Calu3 (cell line): ENCODE data around the gene USP15. TPM values are rescaled to one million over a fixed set of nuclear protein-coding genes. Genes with fewer than 3 reads are reported as not detected.
"Not testable (repeated sequence)": the region's sequence is repeated elsewhere in the genome, so short reads cannot be mapped to it uniquely, and the experiment has no call there.

ENCODE experiments used
- BruUV-seq: library from RNA; stranded (reverse); fragments of 400-500 nt; replicated peaks from 2 replicates; lab custom pipeline; 2021; lab: Mats Ljungman, UMichigan
- CTCF ChIA-PET: fragments of 300-600 bp; sonication (Branson Sonifier 250); formaldehyde crosslinking; loops from one replicate; lab custom pipeline; 2022; ENCODE audit warnings: antibody characterized with exemption; lab: Charles Lee
- DNase-seq: peaks from one replicate; pipeline ENCODE4 v3.0.0; 2022
- H3K27ac Mint-ChIP-seq: one replicate; pipeline ENCODE4 v1.8.0; 2022; ENCODE audit warnings: mixed read lengths; ENCODE audit not compliant: unreplicated experiment
- H3K27me3 Mint-ChIP-seq: one replicate; pipeline ENCODE4 v1.8.0; 2022; ENCODE audit warnings: mixed read lengths; ENCODE audit not compliant: unreplicated experiment
- H3K36me3 Mint-ChIP-seq: one replicate; pipeline ENCODE4 v1.8.0; 2022; ENCODE audit warnings: mild to moderate bottlenecking, moderate library complexity, mixed read lengths; ENCODE audit not compliant: insufficient read depth, unreplicated experiment
- H3K4me1 Mint-ChIP-seq: one replicate; pipeline ENCODE4 v1.8.0; 2022; ENCODE audit warnings: mild to moderate bottlenecking, low read depth, mixed read lengths; ENCODE audit not compliant: unreplicated experiment
- H3K4me3 Mint-ChIP-seq: one replicate; pipeline ENCODE4 v1.8.0; 2022; ENCODE audit warnings: mild to moderate bottlenecking, low read depth, moderate library complexity, mixed read lengths; ENCODE audit not compliant: unreplicated experiment
- H3K9me3 Mint-ChIP-seq: one replicate; pipeline ENCODE4 v1.8.0; 2022; ENCODE audit warnings: low read depth, mixed read lengths; ENCODE audit not compliant: unreplicated experiment
- CTCF ChIP-seq: fragments of 200-600 bp; IDR thresholded peaks from one replicate; pipeline ENCODE4 v1.8.0; 2022; ENCODE audit warnings: antibody characterized with exemption; ENCODE audit not compliant: unreplicated experiment
- intact Hi-C: fragments of 100-400 bp; cut with micrococcal nuclease; formaldehyde crosslinking; loops from one replicate; pipeline ENCODE4 v1.10.0; 2022; ENCODE audit not compliant: unreplicated experiment
- total RNA-seq: library from RNA; stranded (reverse); gene quantifications from 2 replicates; pipeline ENCODE4 v1.2.3, GENCODE V29; 2022

The USP15 gene
- total RNA-seq, 1 experiment from 2014 or later, result 66.1 TPM

- H3K27ac Mint-ChIP-seq, DNase-seq, CTCF ChIA-PET, H3K27me3 Mint-ChIP-seq, BruUV-seq, H3K4me1 Mint-ChIP-seq, intact Hi-C loops, H3K4me3 Mint-ChIP-seq: not testable (repeated sequence)
- H3K36me3 Mint-ChIP-seq, result peaks cover 18% of the 10 kb centered on the region
- H3K9me3 Mint-ChIP-seq, result peaks cover 11% of the 10 kb centered on the region
These were observed 83.3 kb downstream of the USP15 start for GRCh38 chr12:62343304-62344120.

GRCh38 chr12:62344731-62345556 is 84.7 kb downstream of the USP15 start:
- Mint-ChIP-seq H3K9me3 (peaks cover 11% of the 10 kb centered on the region), H3K36me3 (peaks cover 18% of the 10 kb centered on the region), H3K27ac (peak overlapping the region; percentile 23)
- H3K27me3 Mint-ChIP-seq, H3K4me3 Mint-ChIP-seq, CTCF ChIA-PET, intact Hi-C loops, H3K4me1 Mint-ChIP-seq, BruUV-seq, DNase-seq: not testable (repeated sequence)

GRCh38 chr12:62345667-62346066 is 85.5 kb downstream of the USP15 start:
- CTCF ChIA-PET, result no interaction called here
- no peak for DNase-seq
- Mint-ChIP-seq H3K4me3 (no peak overlapping the region), H3K4me1 (peaks cover 8% of the 10 kb centered on the region), H3K36me3 (peaks cover 21% of the 10 kb centered on the region), H3K27ac (peak overlapping the region; percentile 23), H3K27me3 (no peaks in the 10 kb centered on the region), H3K9me3 (peaks cover 7% of the 10 kb centered on the region)
- TF ChIP-seq CTCF, result no peak
- BruUV-seq, result no TSS peak
- intact Hi-C loops, result no loop called here

- Mint-ChIP-seq H3K36me3 (peaks cover 24% of the 10 kb centered on the region), H3K9me3 (peaks cover 5% of the 10 kb centered on the region), H3K4me1 (peaks cover 8% of the 10 kb centered on the region), H3K27me3 (no peaks in the 10 kb centered on the region), H3K4me3 (no peak overlapping the region), H3K27ac (peak overlapping the region; percentile 6)
- intact Hi-C loops, result no loop called here
- no TSS peak for BruUV-seq
- DNase-seq, result no peak
- CTCF ChIA-PET, result no interaction called here
- TF ChIP-seq CTCF, result no peak
These were observed 86.6 kb downstream of the USP15 start for GRCh38 chr12:62346817-62347216.

- no peak overlapping the region for H3K27ac Mint-ChIP-seq
- TF ChIP-seq CTCF, result no peak
- H3K36me3 Mint-ChIP-seq, result peaks cover 24% of the 10 kb centered on the region
- no TSS peak for BruUV-seq
- no peaks in the 10 kb centered on the region for H3K27me3 Mint-ChIP-seq
- H3K4me3 Mint-ChIP-seq, result no peak overlapping the region
- intact Hi-C loops, result no loop called here
- peaks cover 2% of the 10 kb centered on the region for H3K9me3 Mint-ChIP-seq
- no peak for DNase-seq
- H3K4me1 Mint-ChIP-seq, result peaks cover 8% of the 10 kb centered on the region
- CTCF ChIA-PET, result no interaction called here
These were observed 87.9 kb downstream of the USP15 start for GRCh38 chr12:62347922-62348650.
